ENCODE measurements around the gene SLC39A7.
"Not testable (repeated sequence)": the region's sequence is repeated elsewhere in the genome, so short reads cannot be mapped to it uniquely, and the experiment has no call there.

SLC39A7 gene

GRCh38 chr6:33205191-33206026 is 4.7 kb downstream of the SLC39A7 start:
- DNase-seq (ENCODE audit: low read depth): no peak

GRCh38 chr6:33206027-33206863 is 5.6 kb downstream of the SLC39A7 start:
- DNase-seq (ENCODE audit: low read depth): no peak

GRCh38 chr6:33206864-33207551 is 6.3 kb downstream of the SLC39A7 start:
- no peak for DNase-seq (ENCODE audit: low read depth)

- DNase-seq (ENCODE audit: low read depth): no peak
Observed at GRCh38 chr6:33207552-33208090, 7.0 kb downstream of the SLC39A7 start.

- peak; percentile 70 for DNase-seq (ENCODE audit: low read depth)
Observed at GRCh38 chr6:33208091-33208967, 7.7 kb downstream of the SLC39A7 start, which contains the start of gene RING1. Gene RING1 (plus strand): TSS chr6:33208500. CDS start chr6:33208823, 323 bp downstream.

- DNase-seq (ENCODE audit: low read depth): no peak
Observed at GRCh38 chr6:33209856-33210255, 9.2 kb downstream of the SLC39A7 start.

GRCh38 chr6:33211136-33211535 is 10.5 kb downstream of the SLC39A7 start:
- DNase-seq (ENCODE audit: low read depth): no peak

- DNase-seq (ENCODE audit: low read depth): no peak
Observed at GRCh38 chr6:33211666-33212422, 11.2 kb downstream of the SLC39A7 start.

GRCh38 chr6:33212857-33213165 is 12.1 kb downstream of the SLC39A7 start:
- no peak for DNase-seq (ENCODE audit: low read depth)

GRCh38 chr6:33213166-33213988 is 12.7 kb downstream of the SLC39A7 start:
- no peak for DNase-seq (ENCODE audit: low read depth)

GRCh38 chr6:33213989-33214335 is 13.3 kb downstream of the SLC39A7 start:
- DNase-seq (ENCODE audit: low read depth): no peak

- DNase-seq (ENCODE audit: low read depth): no peak
Observed at GRCh38 chr6:33215271-33216116, 14.8 kb downstream of the SLC39A7 start.

GRCh38 chr6:33216117-33216649 is 15.5 kb downstream of the SLC39A7 start:
- no peak for DNase-seq (ENCODE audit: low read depth)

- DNase-seq (ENCODE audit: low read depth): no peak
Observed at GRCh38 chr6:33217246-33217645, 16.6 kb downstream of the SLC39A7 start.

GRCh38 chr6:33217681-33218080 is 17.0 kb downstream of the SLC39A7 start:
- no peak for DNase-seq (ENCODE audit: low read depth)

- not testable (repeated sequence) for DNase-seq (ENCODE audit: low read depth)
Observed at GRCh38 chr6:33226503-33227120, 25.9 kb downstream of the SLC39A7 start.

- DNase-seq (ENCODE audit: low read depth): no peak
Observed at GRCh38 chr6:33235221-33235634, 34.6 kb downstream of the SLC39A7 start.

GRCh38 chr6:33236328-33236727 is 35.7 kb downstream of the SLC39A7 start:
- no peak for DNase-seq (ENCODE audit: low read depth)
